GM19193 (cell line): ENCODE data around the gene TBC1D16.

Experiments
- POLR2A ChIP-seq: IDR thresholded peaks from 4 replicates; pipeline ENCODE4 v1.6.1; 2011; ENCODE audit not compliant: insufficient read depth, insufficient read length; ENCODE audit errors: extremely low read depth

TBC1D16 gene

DNA sequence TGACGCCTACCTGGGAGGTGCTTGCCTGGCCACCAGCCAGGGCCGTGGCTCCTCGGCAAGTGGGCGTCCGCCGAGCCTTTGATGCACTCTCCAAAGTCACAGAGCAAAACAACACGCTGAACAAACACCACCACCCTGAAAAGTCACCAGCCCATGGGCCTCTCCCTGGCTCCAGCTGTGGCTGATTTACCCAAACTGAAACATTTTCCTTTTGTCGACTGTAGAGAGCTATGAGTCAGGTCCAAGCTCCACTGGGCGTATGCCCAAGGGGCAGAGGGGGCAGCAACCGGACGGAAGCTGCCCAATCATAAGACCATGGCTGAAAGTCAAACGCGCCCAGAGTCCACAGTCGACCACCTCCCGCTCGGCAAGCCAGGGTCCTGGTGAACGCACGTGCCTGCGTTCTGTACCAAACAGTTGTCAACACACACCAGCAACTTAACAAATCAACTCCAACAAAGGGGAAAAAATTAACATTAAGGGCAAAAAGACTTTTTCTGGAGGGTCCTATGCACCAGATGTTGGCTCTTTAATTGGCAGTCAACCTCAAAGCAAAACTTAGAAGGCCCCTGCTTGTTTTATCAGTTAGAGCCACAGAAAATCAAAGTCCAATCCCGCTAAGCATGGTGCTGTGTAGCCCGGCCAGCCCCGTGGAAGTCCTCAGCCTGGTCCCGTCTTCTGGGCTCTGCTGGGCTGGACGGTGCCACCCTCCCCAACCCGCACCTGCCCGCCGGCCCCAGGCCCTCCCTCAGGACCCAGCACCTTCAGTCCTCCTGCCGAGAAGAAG is 47.3 kb downstream of the TBC1D16 start:
- TF ChIP-seq POLR2A = no peak

DNA sequence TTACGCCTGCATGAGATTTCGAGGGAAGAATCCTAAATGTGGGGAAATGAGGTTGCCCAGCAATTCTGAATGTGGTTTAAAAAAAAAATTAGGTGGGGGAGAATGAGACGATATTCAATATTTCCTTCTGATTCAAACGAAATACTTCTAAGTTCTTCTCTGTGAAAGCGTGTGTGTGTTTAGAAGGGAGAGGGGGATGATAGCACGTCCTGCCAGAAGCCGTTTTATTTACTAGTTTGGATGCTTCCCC is 47.8 kb downstream of the TBC1D16 start:
- no peak for TF ChIP-seq POLR2A

DNA sequence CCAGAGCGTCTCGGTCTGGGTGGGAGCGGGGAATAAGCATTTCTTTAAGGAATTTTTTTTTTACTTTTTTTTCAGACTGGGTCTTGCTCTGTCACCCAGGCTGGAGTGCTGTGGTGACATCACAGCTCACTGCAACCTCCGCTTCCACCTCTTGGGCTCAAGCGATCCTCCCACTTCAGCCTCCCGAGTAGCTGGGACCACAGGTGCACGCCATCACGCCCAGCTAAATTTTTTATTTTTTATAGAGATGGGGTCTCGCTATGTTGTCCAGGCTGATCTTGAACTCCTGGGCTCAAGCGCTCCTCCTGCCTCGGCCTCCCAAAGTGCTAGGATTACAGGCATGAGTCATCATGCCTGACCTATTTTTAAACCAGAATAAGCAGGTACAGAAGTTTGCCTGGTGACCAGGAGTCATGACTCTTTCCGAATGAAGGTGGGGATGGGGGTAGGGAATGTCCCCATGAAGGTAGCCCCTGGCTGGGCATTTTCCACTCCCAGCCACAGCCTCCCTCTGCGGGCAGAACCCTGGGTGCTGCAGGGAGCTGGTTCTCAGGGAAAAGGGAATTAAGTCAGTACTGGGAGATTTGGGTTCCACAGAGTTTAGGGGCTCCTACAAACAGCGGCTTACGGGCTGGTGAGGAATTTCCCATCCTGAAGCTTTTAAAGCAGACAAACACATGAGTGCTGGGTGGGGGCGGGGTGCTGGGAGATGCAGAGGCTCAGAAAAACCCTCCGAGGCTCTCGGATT is 48.3 kb downstream of the TBC1D16 start:
- TF ChIP-seq POLR2A = no peak

DNA sequence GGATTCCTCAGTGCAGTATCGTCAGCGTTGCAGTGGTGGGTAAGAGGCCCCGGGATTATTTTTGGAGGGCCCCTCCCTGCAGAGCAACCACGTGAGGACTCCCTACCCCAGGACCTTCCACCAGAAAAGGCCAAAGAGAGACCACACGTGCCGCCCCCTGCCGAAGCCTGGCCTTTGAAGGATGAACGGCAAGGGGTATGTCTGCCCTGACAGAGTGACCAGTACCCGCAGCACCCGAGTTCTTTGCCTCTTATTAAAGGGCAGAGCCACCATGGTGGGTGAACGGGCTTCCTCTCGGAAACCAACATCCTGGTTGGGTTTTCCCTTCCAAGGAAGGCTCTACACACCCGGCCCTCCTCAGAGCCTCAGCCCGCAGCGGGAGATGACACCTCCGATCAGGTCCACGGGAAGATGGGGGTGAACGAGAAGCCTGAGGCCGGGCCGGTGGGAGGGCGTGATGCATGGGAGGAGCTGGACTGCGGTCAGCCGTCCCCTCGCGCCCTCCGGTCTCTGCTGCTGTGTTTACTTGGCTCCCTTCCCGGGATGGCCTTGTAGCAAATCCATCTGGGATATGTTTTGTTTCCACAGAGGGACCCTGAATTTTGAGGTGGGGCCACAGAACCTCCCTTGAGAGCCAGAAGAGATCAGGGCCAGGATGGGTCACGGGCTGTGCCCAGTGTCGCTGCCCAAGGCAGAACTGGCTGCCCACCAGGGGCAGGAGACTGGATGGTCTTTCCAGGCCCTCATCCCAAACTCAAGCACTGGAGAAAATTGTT is 49.1 kb downstream of the TBC1D16 start:
- no peak for TF ChIP-seq POLR2A

DNA sequence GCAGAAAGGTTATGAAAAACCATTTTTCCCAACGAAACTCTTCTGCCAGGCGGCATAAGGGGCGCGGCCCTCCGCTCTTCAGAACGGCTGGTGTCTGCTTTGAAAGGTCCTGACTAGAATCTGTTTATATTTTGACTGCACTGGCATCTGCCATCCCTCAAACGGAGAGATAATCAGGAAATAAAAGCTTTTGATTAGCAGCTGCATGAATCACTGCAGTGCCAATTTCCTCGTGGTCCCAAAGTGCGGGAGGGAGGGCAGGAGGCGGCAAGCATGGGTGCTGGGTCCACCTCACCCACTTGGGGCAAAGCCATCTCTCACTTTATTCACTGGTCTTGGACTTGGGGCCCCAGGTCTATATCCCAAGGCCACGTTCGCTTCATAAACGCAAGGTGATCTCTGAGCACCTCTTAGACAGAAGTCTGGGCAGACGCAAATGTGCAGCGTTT is 49.7 kb downstream of the TBC1D16 start:
- TF ChIP-seq POLR2A = no peak

DNA sequence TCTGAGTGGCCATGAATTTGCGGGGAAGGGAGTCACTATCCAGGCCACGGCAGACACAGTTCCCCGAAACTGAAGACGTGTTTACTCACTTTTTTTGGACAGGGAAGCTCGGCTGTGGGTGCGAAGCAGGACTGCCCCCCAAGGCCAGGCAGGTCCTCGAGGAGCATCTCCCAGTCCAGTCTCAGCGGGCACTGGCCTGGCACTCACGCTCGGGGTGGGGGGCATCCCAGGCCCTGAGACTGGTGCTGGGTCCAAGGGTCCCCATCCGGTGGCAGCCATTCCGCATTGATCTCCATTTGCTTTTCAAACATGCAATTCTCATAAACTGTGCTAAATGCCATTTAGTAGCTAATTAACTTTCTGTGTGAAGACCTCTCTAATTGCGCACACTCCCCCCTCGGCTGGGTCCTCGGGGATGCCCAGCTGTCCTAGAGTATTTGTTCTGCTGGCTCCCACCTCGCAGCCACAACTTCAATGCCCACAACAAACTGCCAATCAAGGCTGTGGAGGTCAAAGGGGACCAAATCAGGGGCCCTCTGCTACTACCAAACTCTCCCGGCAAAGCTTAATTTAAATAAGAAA is 50.2 kb downstream of the TBC1D16 start:
- no peak for TF ChIP-seq POLR2A

DNA sequence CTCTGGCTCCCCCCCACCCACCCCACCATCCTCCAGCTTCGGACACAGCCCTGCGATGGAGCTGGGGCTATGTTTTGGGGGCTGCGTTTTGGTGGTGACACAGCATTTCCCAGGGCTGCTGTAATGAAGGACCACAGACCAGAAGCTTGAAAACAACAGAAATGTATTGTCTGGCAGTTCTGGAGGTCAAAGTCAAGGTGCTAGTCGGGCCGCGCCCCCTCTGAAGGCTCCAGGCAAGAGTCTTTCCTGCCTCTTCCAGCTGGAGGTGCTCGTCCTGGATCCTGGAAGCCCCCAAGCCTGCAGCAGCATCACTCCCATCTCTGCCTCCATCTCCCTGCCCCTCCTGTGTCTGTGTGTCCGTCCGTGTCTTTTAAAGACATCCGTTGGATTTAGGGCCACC is 50.8 kb downstream of the TBC1D16 start:
- TF ChIP-seq POLR2A = no peak

DNA sequence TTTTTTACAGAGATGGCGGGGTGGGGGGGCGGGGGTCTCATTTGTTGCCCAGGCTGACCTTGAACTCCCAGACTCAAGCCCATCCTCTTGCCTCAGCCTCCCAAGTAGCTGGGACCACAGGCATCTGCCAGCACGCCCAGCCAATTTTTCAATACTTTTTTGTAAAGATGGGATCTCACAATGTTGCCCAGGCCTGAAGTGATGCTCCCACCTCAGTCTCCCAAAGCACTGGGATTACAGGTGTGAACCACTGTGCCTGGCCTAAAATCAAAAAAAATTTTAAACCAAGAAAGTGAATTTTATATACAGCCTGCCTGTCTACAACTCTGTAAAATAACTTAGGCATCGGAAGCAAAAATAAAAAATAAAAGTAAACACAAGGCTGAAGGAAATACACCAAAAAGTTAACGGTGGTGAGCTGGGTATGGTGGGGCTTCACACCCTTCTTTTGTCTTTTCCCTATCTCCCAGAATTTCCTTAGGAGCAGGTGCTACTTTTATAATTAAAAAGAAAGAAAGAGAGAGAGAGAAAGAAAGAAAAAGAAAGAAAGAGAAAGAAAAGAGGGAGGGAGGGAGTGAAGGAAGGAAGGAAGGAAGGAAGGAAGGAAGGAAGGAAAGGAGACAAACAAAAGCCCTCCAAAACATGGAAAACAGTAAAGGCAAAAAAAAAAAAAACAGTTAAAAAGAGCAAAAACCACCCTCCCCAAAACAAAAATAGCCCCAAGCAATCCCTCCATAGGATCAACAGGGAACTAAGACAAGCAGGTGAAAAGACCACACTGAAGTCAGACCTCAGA is 51.4 kb downstream of the TBC1D16 start:
- no peak for TF ChIP-seq POLR2A

DNA sequence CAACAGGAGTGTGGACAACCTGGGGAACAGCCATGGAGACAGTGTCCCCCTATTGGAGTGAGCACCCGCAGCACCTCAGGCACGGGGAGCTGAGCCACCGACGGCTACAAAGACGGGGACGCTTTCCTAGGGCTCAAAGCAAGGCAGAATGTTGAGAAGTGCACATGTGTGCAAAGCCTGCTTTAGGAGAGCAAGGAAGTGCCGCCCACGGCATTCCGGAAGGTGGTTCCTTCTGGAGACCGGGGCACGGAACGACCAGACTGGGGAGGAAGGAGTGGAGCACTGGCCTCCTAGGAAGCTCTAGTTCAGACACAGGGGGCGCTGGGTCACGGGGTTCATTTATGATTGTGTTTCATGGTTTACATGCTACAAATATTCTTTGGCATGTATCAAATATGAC is 52.2 kb downstream of the TBC1D16 start:
- TF ChIP-seq POLR2A = no peak

DNA sequence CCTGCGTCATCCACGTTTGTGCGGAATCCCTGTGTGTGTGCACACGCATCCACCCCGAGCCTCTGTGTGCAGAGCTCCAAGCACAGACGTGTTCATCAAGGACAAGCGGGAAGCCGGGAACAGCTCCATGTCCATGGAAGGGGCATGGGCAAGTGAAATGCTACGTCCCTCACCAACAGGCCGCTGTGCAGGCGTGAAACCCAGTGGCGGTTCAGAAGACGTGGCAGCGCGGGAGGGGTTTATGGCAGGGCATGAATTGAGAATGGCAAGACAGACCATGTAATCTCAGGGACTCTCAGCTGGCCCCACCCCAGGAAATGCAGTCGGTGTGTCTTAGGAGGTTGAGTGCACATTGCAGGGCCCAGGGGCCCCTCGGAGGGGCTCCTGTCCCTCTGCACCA is 52.7 kb downstream of the TBC1D16 start:
- no peak for TF ChIP-seq POLR2A

DNA sequence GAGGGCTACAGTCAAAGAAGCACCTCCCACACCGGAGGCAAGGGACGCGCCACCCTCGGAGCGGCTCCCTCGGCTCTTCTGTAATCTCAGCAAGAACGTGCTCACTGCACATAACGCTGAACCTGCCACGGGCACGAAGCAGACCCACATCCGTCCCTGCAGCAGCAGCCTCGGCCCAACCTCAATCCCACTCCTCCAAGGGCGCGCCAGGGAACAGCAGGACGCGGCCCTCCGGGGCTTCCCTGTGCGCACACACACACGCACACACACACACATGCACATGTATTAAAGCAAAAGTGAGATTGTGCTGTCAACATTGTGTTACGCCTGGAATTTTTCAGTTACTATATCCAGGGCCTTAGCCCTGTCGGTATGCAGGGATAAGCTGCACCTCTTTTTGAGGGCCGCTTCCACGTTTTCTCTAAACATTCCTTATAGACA is 54.0 kb downstream of the TBC1D16 start:
- no peak for TF ChIP-seq POLR2A

DNA sequence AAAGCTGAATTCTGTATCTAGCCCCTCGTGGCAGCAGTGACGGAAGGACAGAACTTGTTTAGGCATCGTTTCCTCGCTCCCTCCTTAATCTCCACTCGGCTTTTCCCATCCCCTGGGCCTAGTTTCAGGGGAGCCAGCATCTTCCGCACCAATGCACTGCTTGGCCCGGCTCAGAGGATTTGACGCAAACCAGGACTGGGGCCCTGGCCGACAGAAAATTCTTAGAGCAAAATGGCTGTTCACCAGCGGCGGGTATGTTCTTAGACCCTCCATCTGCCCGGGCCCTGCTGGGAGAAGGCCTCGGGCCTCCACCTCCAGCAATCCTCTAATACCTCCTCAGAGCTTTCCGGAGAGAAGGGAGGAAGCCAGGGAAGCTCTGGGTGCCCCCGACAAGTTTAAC is 54.6 kb downstream of the TBC1D16 start:
- TF ChIP-seq POLR2A = no peak

DNA sequence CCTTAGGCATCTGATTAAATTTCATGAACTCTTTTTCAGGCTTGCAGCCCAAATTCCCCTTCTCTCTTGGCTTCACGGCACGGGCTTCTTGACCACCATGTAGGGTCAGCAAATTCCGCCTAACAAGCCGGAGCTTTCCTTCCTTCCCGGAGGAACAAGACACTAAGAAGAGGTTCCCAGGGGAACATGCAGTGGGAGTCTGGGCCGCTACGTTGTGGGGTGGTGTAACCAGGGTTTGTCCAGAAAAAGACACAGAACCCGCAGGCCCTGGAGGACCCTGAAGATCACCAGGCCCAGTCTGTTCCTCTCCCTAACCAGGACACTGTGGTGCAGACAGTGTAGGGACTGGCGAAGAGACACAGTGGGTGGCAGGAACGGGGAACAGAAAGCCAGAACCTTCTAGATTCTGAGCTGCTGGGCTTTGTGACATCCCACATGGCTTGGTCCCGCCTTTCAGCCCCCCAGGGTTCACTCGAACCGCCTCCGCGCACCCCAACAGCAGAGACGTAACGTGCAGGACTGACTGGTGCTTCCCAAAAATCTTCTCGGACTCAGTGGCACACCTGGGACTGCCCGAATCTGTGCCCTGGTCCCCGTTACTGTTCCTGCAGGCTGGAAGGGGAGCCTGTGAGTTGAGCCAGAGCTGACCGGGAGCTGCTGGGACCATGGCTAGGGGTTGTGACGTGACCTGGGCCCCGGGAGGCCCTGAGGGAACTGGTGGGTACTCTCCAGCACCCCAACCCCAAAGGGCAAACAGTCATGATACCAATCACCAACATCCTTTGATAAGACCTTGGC is 55.2 kb downstream of the TBC1D16 start:
- no peak for TF ChIP-seq POLR2A

DNA sequence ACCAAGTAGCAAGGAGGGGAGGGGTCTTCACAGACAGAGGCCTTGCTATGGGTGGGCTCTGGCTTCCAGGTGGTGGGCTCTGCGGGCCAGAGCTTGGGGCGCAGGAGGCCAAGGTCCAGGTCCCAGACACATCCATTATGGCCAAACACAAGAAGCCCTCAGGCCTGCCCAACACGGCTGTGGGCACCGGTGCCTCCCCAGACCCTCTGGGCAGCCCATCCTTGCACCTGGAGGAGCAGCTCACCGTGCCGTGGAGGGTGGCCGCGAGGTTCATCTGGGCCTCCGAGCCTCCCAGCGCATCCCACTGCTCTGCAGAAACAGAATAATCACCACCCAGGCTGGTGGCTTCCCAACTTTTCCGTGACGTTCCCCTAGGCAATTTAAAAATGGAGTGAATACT is 55.9 kb downstream of the TBC1D16 start:
- no peak for TF ChIP-seq POLR2A
